ENCODE measurements around the gene SPACA7. TPM values are rescaled to one million over a fixed set of nuclear protein-coding genes. Genes with fewer than 3 reads are reported as not detected.

SPACA7 gene
- total and polyA plus RNA-seq, 10 of the 15 experiments (the other 5 are each of a cell fraction or from before 2014, with no cell fraction given): not detected

GRCh38 chr13:112469071-112469745 lies 93.1 kb downstream of the SPACA7 start:
- H3K4me3 ChIP-seq: no peak overlapping the region
- no peak for DNase-seq (ENCODE audit: low read depth, low spot score)
- no peak for ATAC-seq
- intact Hi-C loops (cut with micrococcal nuclease; ENCODE audit: unreplicated experiment) (no loop called here), in situ Hi-C loops (cut with MboI) (no loop called here)
- no peak for FAIRE-seq
- H3K27me3 ChIP-seq (replicated peaks in 1 of 2; ENCODE audit: control insufficient read depth in 2 of 2, insufficient read depth in 2 of 2, low read length in 1 of 2): no peaks in the 10 kb centered on the region
- WGBS (ENCODE audit: insufficient coverage, insufficient replicate concordance, low lambda C conversion rate, missing lambda C conversion rate): 43% methylated on average over 14 of the region's 14 CpGs
- BruUV-seq (replicated peaks): no TSS peak
- H3K4me2 ChIP-seq (ENCODE audit: control insufficient read depth, insufficient read depth): no peak overlapping the region
- ChIA-PET RAD21 (ENCODE audit: unreplicated experiment) (no interaction called here), SMC1A (ENCODE audit: uncharacterized antibody, unreplicated experiment) (no interaction called here), POLR2A (no interaction called here), CTCF (no interaction called here)
- H2AFZ ChIP-seq (ENCODE audit: control insufficient read depth, low read depth, low read length): no peak overlapping the region
- H4K20me1 ChIP-seq (ENCODE audit: control insufficient read depth, insufficient read depth): no peaks in the 10 kb centered on the region
- H3K79me2 ChIP-seq (ENCODE audit: control insufficient read depth, insufficient read depth, low read length): no peaks in the 10 kb centered on the region
- H3K4me1 ChIP-seq (ENCODE audit: control insufficient read depth, insufficient read depth, low read length): no peaks in the 10 kb centered on the region
- no peak overlapping the region for H3K27ac ChIP-seq (ENCODE audit: control insufficient read depth, insufficient read depth)
- H3K9ac ChIP-seq (ENCODE audit: control insufficient read depth, insufficient read depth, low read length): no peak overlapping the region
- no peaks in the 10 kb centered on the region for H3K36me3 ChIP-seq (ENCODE audit: control insufficient read depth in 2 of 2, insufficient read depth in 2 of 2, low read length in 1 of 2)
- no peaks in the 10 kb centered on the region for H3K9me3 ChIP-seq (replicated peaks; ENCODE audit: control insufficient read depth, insufficient read depth, low read length)
- TF ChIP-seq MTA3 (IDR thresholded peaks at IDR 0.05; ENCODE audit: borderline replicate concordance, low read length): no peak
- no peak for TF ChIP-seq PKNOX1 (IDR thresholded peaks at IDR 0.05)
- no peak for TF ChIP-seq NFYA (IDR thresholded peaks at IDR 0.05; ENCODE audit: borderline replicate concordance, low read depth, low read length)
- TF ChIP-seq ZNF592 (IDR thresholded peaks at IDR 0.05): no peak
- no peak for TF ChIP-seq E4F1 (IDR thresholded peaks at IDR 0.05; ENCODE audit: borderline replicate concordance, partially characterized antibody)
- TF ChIP-seq CBX3 (IDR thresholded peaks at IDR 0.05; ENCODE audit: borderline replicate concordance, low read depth): no peak
- TF ChIP-seq MAX (IDR thresholded peaks at IDR 0.05; ENCODE audit: low read depth, low read length): no peak
- no peak for TF ChIP-seq HDAC6 (IDR thresholded peaks at IDR 0.05; ENCODE audit: unreplicated experiment)
- TF ChIP-seq E2F4 (IDR thresholded peaks at IDR 0.05; ENCODE audit: low read depth, low read length): no peak
- TF ChIP-seq EGR1 (IDR thresholded peaks at IDR 0.05; ENCODE audit: borderline replicate concordance in 1 of 2, low read depth in 2 of 2, low read length in 2 of 2): no peak
- TF ChIP-seq TCF3 (IDR thresholded peaks at IDR 0.05; ENCODE audit: borderline replicate concordance, insufficient read depth, low read depth, low read length): no peak
- no peak for TF ChIP-seq LARP7 (IDR thresholded peaks at IDR 0.05)
- TF ChIP-seq NR2F1 (conservative IDR thresholded peaks at IDR 0.05): no peak
- TF ChIP-seq GABPA (IDR thresholded peaks at IDR 0.05; ENCODE audit: low read depth): no peak
